Activated CD8-positive, alpha-beta memory T cell treated with anti-CD3 and anti-CD28 coated beads for 4 hours (primary cell): ENCODE data around the gene ATP6V1F.

Source experiments
- DNase-seq, 2 donors: peaks; one replicate each; pipeline ENCODE4 v3.0.0-alpha.2; 2020; ENCODE audit warnings: low read depth in 2 of 2

ATP6V1F gene

DNA sequence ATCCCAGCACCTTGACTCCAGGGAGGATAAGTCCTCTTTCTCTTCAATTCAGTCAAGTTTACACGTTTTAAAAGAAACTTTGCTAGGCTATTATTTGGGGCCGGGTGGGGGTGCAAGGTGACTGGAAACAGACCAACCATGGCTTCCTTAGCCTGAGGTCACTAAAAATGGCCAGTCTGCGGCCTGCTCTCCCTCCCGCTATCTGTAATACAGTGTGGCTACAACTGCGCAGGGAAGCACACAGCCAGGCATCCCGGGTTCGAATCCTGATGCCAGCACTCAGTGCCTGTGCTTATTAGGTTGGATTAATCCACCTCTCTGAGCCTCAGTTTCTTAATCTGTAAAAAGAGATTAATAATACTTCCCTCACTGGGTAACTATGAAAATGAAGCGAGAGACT lies 19.5 kb downstream of the ATP6V1F start:
- no peak for DNase-seq

DNA sequence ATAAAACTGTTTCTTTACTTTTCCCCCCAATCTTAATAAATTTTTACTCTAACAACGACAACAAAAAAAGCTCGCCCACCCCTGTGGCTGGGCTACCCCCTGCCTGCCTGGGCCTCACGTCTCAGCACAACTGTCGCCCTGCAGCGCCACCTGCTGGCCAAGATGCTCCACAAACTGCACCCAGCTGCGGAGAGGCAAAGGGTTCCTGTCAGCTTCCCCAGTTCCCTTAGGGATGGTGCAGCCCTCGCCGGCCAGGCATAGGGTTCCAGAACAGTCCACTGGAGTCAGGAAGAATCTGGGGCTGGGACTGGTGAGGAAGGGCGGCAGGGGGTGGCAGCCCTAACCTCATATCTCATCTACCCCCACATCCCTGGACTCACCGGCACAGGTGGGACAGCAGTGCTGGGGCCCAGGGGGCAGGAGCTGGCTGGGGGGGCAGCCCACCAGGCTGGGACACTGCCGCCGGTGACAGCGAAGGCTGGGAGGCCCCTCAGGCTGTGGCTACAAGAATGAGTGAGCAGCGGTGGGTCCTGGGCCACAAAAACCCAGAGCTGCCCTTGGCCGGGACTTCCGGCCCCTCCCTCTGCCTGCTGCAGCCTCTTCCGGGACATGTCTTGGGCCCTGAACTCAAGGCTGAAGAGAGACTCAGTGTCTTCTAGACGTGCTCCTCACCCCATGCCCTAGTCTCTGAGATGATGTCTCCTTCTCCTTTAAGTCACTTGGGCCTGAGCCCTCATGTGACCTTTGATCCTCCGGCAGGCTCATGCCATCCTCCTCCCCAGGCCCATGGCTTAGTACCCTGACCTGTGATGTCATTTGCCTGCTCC lies 21.2 kb downstream of the ATP6V1F start:
- peak; percentile 67 to 74 for DNase-seq

DNA sequence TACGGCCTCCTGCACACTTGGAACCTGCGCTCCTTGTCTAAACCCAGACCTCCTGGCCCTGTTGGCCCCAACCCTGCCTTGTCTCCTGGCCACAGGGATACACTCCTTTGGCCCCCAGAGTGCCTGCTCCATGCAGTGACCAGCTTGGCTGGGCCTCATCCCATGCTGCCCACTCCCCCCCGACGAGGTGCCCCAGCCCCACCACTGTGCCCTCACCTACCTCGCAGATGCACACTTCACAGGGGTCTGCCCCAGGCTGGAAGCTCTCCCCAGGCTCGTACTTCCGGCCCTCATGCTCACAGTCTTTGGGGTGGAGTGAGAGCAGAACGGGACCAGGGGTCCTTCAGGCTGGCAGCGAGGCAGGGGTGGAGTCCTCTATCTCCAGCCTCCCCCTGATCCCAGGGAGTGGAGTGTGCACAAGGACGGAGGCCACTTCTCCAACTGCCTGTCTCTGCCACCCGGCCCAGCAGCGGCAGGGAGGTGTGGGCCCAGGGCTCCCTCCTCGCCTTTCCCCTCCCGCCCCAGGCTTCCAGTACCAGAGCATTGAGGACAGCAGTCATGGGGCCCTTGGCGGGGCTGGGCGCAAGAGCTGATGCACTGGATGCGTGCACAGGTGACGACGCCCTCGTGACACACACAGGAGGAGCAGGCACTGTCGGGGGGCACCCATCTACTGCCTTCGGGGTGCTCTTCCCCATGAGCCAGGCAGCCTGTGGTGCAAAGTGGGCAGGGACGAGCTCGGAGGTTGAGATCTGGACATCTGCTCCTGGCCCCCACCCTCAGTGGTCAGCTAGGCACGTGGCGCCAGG lies 22.1 kb downstream of the ATP6V1F start:
- DNase-seq = no peak

DNA sequence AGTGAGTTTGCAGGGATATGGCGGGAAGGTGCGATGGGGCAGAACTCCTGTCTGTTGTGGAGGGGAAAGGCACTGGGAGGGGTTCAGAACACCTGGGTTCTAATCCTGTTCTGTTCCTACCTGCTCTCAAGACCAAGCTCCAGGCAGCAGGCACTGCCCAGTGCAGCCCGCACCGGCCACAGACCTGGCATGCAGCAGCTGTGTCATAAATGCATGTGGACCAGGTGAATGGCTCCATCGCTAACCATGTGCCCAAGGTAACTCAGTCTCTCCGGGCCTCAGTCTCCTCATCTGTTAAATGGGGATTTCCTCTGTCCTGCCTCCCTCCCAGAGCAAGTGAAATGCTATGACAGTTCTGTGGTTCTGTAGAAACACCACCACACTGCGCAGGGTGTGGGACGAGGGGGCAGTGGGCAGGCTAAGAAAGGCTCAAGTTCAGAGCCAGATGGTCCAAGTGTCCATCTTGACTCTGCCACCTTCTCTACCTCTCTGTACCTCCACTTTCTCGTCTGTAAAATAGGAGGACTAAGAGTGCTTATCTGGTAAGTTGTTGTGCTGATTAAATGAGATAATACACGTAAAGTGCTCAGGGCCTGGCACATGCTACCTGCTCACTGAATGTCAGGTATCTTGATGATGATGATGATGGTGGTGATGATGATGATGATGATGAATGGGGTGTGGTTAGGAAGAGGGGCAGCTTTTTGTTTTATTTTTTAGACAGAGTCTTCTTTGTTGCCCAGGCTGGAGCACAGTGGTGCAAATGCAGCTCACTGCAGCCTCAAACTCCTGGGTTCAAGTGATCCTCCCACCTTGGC lies 22.9 kb downstream of the ATP6V1F start:
- DNase-seq = no peak

DNA sequence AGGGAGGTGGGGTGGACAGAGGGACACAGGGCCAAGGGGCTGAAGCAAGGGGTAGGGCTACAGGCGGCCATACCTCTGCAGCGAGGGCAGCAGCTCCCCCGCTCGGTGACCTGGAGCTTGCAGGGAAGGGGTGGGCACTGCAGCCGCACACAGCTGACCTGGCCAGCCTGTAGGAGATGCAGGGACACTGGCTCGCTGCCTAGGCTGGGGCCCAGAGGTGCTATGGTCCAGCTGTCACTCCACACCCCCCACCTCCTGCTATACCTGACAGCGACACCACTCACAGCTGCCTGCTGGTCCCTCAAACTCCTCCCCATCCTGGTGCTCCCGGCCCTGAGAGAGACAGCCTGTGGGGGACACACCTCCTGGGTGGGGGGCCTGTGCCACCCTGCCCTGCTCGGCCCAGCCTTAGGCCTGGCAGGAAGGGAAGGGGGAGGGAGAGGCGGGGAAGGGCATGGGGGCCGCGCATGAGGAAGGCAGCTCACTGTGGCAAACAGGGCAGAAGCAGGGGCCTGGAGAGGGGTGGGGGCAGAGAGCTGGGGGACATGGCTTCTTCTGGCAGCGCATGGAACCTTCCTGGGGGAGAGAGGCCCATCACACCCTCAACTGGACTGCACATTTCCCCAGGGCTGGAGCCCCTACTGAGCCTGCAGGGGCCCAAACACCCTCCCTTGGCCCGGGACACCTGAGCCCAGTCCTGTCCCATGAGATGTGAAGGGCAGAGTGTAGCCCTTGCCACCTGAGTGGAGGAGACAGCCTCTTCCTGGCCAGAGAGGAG lies 23.9 kb downstream of the ATP6V1F start:
- DNase-seq = no peak

DNA sequence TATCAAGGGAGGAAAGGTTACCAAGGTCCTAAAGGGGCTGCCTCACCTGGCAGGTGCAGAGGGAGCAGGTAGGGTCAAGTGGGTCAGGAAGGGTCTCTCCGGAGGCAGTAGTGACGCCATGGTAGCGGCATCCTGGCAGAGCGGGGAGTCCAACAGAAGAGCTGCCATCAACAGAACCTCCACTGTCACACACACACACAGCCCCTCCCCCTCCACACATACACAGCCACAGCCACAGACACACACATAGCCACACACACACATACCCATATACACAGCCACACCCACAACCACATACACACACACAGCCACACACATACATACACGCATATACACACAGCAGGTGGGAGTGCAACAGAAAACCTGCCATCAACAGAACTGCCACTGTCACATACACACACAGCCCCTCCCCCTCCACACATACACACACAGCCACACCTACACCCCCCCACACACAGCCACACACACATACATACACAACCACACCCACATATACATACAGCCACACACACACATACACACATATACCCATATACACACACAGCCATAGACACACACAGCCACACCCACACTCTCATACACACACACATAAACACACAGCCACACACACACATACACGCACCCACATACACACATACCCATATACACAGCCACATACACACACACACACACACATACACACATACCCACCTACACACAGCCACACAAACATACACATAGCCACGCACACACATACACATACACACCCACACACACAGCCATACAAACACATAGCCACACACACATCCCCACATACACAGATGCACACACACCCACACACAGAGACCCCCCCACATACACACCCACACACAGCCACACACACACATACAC lies 24.7 kb downstream of the ATP6V1F start:
- no peak for DNase-seq

DNA sequence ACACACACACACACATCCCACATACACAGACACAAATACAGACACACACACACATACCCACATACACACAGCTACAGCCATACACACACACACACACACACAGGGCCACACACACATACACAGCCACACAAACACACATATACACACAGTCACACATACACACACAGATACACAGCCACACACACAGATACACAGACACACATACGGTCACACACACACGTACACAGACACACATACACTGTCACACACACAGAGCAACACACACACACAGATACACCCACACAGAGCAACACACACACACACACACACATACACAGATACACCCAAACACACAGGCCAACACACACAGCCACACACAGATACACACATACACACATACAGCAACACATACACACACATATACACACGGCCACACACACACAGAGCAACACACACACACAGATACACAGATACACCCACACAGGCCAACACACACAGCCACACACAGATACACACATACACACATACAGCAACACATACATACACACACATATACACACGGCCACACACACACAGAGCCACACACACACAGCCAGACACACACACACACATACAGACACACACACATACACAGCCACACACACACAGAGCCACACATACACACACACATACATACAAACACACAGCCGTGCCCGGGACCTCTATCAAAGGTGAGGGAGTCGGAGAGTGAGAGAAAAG lies 25.5 kb downstream of the ATP6V1F start:
- DNase-seq = no peak

DNA sequence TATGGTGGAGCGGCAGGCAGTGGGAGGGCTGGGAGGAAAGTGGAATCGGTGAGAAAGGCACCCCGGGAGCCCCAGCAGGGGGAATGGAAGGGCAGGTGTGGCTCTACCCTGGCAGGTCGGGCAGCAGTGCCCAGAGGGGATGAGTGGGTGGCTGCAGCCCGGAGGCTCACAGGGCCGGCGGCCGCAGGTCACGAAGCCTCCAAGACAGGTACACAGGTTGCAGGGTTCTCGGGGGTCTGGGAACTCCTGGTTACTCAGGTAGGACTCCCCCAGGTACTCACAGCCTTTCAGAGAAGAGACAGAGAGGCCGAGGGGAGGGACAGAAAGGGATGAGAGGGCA lies 26.1 kb downstream of the ATP6V1F start:
- no peak for DNase-seq

DNA sequence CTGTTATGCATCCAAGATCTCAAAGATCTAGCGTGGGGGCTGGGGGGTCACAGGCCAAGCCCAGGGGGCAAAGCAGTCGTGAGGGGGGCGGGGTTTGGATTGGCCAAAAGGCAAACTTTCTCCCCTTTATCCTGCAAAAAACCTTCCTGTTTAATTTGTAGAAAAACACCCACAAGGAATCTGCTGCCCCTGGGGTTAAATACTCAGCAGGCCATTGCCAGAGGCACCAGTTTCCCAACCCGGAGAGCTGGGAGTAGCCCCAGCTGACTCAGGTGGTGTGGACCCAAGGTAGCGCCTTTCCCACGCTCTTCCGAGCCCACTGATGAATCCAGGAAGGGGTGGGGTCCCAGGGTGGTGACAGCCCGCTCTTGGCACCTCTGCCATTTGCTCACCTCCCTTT lies 26.5 kb downstream of the ATP6V1F start:
- DNase-seq = no peak

DNA sequence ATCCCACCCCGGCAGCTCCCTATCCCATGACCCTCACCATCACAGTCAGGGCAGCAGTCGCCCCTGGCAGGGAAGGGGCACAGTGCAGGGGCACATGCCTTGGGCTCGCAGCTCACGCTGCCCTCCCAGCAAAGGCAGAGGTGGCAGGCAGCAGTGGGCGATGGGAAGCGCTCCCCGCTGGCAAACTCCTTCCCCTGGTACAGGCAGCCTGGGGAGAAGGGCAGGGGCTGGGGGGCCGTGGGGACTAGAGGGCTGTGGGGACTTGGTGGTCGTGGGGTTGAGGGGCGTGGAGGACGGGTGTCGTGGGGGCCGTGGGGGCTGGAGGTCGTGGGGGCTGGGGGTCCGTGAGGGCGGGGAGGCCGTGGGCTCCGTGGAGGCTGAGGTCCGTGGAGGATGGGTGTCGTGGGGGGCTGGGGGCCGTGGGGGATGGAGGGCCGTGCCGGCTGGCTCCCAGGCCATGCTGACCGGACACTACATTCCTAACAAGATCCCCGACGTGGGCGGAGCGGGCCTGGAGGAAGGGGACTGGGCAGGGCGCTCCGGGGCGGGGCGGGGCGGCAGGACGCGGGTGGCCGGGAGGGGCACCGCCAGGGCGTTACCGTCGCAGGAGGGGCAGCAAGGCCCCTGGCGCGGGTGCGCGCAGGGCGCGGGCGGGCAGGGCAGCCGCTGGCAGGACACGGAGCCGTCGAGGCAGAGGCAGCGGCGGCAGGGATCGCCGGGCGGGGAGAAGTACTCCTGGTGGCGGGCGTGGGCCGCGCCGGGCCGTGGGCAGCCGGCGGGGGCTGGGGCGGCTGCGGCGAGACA lies 27.9 kb downstream of the ATP6V1F start:
- DNase-seq = no peak

DNA sequence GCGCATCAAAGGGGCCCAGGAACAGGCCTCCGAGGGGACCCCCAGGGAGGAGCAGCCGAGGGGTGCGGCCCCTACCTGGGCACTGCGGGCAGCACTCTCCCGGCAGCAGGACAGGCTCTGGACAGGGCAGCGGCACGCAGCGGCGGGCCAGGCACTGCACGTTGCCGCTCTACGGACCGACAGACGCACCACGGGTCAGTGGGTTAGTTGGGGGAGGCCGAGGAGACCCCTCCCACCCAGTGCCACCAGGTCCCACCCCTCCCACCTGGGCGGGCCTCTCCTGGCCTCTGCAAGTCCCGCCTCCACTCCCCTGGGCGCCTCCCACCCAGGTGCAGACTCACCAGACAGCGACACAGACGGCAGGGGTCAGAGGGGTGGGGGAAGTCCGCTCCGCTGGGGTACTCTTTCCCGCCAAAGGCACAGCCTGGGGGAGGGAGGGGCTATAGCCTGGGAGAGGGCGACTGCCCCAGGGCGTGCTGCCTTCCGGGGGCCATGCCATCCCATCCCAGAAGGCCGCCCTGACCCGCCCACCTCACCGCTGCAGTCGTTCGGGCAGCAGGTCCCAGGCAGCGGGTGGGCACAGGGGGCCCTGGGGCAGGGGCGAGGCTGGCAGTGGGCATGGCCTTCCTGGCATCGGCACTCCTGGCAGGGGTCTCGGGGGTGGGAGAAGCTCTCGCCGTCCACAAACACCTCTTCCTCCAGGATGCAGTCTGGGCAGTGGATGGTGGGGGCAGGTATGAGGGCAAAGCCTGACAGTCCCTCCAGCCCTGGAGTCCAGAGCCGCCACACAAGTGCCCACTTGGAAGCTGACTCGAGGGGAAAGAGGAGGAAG lies 28.7 kb downstream of the ATP6V1F start:
- DNase-seq = no peak

DNA sequence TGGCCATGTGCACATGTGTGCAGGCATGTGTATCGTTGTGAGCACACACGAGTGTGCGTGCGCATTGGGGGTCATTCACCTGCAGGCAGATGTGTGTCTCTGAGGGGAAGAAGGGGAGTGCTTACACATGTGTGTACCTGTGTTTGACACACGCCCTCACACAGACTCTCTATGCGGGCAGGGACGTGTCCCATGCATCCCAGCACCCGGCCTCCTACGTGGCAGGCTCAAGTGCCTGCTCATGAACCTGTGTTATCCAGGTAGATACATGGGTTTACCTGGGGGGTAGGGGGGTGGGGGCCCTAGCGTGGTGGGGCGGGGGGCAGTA lies 29.2 kb downstream of the ATP6V1F start:
- DNase-seq = no peak

DNA sequence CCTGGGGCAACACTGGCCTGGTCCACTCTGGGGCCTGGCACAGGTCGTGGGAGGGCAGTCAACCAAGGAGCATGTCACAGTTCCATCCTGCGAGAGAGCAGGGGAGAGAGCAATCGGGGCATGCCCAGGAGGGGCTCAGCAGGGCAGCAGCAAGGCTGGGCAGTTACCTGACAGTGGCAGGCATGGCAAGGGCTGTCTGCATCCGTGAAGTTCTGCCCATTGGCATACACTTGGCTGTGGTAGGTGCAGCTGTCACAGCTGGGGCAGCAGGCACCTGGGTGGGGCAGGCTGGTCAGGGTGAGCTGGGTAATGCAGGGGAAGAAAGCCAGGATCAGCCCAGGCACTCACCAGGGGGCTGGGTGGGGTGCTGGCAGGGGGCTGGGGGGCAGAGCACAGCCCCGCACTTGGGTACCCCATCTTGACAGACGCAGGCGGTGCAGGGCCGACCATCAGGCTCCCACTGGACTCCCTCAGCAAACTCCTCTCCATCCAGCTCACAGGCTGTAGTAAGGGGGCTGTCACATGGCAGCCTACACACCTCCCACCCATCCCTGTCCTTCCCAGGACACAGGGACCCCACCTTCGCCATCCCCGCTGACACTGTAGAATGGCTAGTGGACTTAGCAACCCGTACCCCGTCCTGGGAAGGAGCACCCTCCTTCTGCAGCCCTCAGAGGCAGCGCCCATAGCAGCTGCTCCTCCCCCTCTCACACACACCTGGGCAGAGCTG lies 30.0 kb downstream of the ATP6V1F start:
- no peak for DNase-seq

DNA sequence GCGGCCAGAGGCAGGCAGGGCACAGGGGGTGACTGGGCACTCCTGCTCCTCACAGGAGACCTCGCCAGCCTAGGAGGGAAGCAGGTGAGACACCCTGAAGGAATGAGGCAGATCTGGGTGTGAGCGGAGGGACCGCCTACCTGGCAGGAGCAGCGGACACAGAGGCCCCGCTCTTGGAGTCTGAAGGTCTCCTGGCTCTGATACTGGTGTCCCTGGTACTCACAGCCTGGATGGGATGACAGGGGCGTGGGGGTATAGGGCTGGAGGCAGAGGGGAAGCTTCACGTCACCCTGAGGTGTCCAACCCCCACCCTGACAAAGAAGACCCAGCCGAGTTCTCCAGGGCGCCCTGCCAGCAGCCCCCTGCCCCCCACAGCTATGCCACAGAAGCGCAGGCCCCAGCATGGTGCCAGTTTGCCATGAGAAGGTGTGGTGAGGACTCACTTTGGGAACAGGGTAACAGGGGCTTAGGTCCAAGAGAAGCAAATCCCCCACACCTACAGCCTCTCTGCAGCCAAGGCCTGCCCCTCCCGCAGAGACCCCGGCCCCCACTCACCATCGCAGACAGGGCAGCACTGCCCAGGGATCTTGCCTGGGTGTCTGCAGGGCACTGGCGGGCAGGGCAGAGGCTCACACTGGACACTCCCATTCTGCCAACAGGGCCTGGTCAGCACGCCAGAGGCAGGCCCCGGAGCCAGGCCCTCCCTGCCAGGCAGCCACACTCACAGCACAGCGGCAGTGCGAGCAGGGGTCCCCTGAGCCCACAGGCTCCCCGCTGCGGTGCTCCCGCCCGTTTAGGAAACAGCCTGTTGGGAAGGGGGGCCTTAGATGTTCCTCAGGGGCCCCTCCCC lies 30.8 kb downstream of the ATP6V1F start:
- no peak for DNase-seq

DNA sequence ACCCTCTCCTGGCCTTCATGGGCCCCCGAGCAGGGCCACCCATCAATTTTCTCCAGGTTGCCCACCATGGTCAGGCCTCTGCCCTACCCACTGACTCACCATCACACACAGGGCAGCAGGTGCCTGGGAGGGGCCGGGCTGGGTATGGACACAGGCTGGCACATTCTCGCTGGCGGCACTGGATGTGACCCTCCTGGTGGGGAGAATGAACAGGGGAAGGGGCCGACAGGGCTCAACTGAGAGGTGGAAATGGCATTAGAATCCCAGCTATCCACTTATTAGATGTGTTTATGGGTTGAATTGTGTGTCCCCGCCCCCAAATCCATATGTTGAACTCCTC lies 31.4 kb downstream of the ATP6V1F start:
- DNase-seq = no peak

DNA sequence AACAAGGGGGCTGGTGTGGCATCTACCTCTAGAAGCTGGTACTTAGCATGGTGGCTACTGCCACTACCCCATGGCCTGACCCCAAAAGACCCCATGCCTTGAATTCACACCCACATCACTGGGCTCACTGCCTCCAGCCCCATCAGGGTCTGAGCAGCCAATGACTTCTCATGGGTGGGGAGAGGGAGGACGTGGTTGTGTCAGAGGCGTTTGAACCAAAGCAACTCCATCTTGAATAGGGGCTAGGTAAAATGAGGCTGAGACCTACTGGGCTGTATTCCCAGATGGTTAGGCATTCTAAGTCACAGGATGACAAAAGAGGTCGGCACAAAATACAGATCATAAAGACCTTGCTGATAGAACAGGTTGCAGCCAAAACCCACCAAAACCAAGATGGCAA lies 32.7 kb downstream of the ATP6V1F start:
- no peak for DNase-seq

DNA sequence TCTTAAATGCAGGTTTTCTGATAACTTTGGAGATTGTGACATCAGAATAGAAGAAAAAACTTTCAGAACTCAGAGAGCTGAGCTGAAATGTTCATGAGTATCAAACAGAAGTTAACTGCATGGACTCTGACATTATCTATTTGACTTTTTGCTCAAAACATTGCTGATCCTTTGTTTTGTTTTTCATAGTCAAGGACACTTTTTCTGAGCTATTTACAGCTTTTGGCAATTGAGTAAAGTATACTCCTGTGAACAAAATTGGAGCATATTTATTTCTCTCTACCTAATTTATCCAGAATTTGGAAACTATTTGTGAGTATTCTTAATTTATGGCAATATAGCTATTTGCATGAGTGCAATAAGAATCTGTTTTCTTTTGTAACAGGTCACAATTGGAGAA lies 36.7 kb downstream of the ATP6V1F start:
- no peak for DNase-seq
